T47D (cell line): ENCODE results near the gene HADHB.
A peak's percentile ranks its signal among the peaks of the same experiment; 100 is the strongest.

Experiments
- DNase-seq, 2 experiments: peaks; one replicate each; pipeline versions ENCODE4 v3.0.0 to v3.0.0-alpha.2; 2011 to 2012; ENCODE audit warnings: low read depth in 1 of 2, low spot score in 1 of 2
- JUND ChIP-seq: IDR thresholded peaks from 2 replicates; pipeline ENCODE4 v1.6.1; 2012; ENCODE audit warnings: low read depth
- in situ Hi-C: cut with HindIII; loops from 2 replicates; pipeline ENCODE4 v1.10.0; 2016; ENCODE audit warnings: low sequenced_read_pairs, low pct_unique_long_range_greater_than_20kb

HADHB gene

DNA sequence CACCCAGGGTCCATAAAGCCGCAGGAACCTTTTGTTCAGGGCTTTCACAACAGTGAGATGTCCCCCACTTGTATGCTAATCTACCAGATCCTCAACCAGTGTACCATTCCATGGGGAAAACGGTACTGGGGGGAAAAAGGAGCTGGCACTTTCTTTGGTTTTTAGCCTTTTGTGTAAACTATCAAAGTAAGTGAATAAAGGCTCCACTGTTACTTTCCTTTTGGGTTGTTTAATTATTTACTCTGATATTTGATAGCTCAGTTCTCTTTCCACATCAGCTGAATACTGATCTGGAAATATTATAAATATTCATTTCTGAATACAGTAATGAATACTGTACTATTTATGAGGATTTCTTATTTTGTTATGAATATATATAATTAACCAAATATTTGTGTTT is 20.6 kb upstream of the HADHB start:
- no peak for DNase-seq
- in situ Hi-C loops, result no loop called here
- no peak for TF ChIP-seq JUND

DNA sequence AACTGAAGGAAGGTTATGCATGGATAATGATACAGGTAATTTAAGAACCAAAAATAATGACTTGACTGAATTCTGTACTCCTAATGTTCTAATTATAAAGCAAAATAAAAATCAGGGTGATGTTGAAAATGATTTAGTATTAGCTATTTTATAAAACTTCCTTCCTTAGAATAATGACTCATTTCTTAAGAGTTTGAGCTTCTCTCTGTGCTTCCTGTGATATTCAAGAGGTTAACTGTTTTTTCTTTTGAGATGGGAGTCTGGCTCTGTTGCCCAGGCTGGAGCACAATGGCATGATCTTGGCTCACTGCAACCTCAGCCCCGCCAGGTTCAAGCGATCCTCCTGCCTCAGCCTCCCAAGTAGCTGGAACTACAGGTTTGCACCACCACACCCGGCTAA is 15.1 kb upstream of the HADHB start:
- in situ Hi-C loops, result no loop called here
- DNase-seq, result no peak
- TF ChIP-seq JUND, result no peak

GRCh38 chr2:26230806-26231205 is 13.9 kb upstream of the HADHB start:
- DNase-seq, result no peak
- no peak for TF ChIP-seq JUND
- in situ Hi-C loops, result no loop called here

DNA sequence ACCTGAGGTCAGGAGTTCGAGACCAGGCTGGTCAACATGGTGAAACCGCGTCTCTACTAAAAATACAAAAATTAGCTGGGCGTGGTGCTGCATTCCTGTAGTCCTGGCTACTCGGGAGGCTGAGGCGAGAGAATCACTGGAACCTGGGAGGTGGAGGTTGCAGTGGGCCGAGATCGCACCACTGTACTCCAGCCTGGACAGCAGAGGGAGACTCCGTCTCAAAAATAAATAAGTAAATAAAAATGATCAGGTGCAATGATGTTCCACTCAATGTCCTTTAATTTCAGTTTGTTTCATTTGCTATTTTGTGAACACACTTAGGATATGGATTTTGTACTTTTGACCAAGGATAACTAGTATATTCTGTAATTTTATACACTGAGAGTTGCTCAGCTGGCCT is 9.7 kb upstream of the HADHB start:
- no peak for TF ChIP-seq JUND
- DNase-seq, result peak in 1 of 2 experiments; percentile 30
- in situ Hi-C loops, result no loop called here

- TF ChIP-seq JUND, result no peak
- DNase-seq, result no peak
- in situ Hi-C loops, result no loop called here
Observed at GRCh38 chr2:26237868-26238267, 6.9 kb upstream of the HADHB start.

DNA sequence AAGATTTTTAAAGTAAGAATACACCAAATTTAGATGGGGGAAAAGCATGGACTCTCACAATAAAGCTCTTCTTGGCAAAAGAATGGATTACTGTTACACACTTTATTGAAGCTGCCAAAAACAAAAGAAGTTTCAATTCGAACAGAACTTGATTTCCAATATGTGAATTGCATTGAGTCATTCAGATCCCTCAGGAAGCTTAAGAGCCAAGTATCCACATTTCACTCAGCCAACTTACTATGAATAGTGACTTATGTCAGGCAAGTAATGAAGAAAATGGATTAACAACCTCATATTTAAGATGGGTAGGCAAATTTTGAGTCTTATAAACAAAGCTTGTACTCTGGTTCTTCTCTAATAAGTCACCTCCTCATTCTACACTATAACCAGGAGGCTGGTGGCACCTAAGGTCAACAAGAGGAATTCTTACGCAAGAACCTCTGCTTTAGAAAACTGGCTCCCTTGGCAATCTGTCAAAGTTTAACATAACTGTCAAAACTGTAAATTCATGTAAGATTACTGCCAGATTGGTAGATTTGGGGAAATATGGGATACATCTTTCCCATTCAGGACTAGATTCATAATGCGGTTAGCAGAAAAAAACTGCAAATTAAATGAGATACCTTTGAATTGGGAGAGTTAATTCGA is 6.3 kb upstream of the HADHB start:
- in situ Hi-C loops, result no loop called here
- no peak for DNase-seq
- no peak for TF ChIP-seq JUND

- no peak for DNase-seq
- TF ChIP-seq JUND, result no peak
- in situ Hi-C loops, result no loop called here
Observed at GRCh38 chr2:26241928-26242436, 2.8 kb upstream of the HADHB start.

- in situ Hi-C loops, result no loop called here
- no peak for DNase-seq
- no peak for TF ChIP-seq JUND
Observed at GRCh38 chr2:26243470-26244308, 1.1 kb upstream of the HADHB start.

GRCh38 chr2:26245231-26245732 is 543 bp downstream of the HADHB start:
- in situ Hi-C loops, result no loop called here
- no peak for TF ChIP-seq JUND
- DNase-seq, result no peak

GRCh38 chr2:26245810-26246209 is 1.1 kb downstream of the HADHB start:
- no peak for TF ChIP-seq JUND
- DNase-seq, result no peak
- in situ Hi-C loops, result no loop called here

DNA sequence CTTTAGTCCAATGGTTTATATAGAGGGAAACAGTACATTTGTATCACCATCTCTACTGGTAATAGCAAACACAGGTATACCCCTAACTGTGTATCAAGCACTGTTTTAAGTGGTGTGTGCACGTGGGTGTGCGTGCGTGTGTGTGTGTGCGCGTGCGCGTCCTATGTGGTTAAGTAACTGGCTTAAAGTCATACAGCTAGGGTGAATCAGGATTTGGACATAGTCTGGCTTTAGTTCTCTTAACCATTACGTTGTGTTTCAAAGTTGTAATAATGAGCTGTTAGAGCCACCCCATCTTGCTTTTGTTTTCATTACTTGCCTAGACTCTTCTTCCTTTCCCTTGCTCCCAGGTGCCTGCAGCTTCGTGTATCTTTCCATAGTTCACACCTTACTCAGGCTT is 2.1 kb downstream of the HADHB start:
- in situ Hi-C loops, result no loop called here
- DNase-seq, result no peak
- TF ChIP-seq JUND, result no peak

DNA sequence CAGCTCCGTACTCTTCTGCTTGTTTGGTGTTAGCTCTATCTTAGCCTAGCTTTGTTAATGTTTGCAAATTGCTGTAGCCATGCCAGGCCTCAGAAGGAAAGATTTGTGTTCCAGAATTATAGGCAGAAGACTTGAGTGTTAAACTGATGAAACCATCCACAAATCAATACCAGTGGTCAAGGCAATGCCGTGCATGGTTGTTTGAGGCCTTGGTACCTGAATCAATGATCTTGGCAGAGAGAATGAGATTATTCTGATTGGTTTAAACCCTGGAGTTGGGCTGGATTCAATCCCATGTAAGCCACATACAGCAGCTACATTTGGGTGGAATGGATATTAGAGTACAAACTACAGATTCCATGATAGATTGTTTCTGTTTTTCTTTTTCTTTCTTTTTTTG is 4.9 kb downstream of the HADHB start:
- in situ Hi-C loops, result no loop called here
- no peak for DNase-seq
- no peak for TF ChIP-seq JUND

DNA sequence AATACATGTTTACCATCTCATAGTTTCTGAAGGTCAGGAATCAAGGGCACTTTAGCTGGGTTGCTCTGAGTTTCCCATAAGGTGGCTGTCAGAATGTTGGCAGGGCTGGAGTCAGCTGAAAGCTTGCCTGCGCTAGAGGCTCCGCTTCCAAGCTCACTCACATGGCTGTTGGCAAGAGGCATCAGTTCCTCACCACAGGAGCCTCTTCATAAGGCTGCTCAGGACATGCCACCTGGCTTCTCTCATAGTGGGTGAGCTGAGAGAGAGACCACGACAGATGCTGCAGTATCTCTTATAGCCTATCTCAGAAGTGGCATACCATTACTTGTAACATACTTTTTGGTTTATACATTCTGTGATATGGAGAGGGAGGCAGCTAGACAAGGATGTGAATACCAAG is 7.2 kb downstream of the HADHB start:
- TF ChIP-seq JUND, result no peak
- DNase-seq, result no peak
- in situ Hi-C loops, result no loop called here
